ENCODE data around the gene ATP9A. TPM values are rescaled to one million over a fixed set of nuclear protein-coding genes. Genes with fewer than 3 reads are reported as not detected.

Gene ATP9A
- total RNA-seq, 1 experiment from 2014 or later = 12.1 TPM

DNA sequence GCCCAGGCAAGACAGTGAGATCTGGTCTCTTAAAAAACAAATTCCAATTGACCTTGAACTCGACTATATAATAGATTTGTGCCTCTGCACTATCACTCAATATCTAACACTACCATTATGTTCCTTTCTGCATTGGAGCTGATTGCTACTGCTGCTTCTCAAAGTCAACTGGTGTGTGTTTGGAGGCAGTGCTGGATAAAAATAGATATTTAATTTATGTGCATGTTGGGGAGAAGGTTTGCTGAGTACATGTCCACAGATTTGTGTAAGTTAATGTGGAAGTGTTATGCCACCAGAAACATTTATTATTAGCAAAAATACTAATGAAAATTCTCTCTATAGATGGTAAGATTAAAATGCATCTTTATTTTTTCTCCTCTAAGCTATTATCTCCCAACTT lies 39.5 kb downstream of the ATP9A start:
- no peak overlapping the region for H3K56ac ChIP-seq (ENCODE audit: insufficient read length, low read depth, low read length)
- H3K9ac ChIP-seq (ENCODE audit: extremely low read depth, insufficient read length, low read length) = no peak overlapping the region
- H3K79me1 ChIP-seq (ENCODE audit: insufficient read depth, low read depth, low read length, poor library complexity, severe bottlenecking) = no peaks in the 10 kb centered on the region
- no peak overlapping the region for H2AK5ac ChIP-seq (ENCODE audit: insufficient read length, low read length)
- H3K36me3 Mint-ChIP-seq (ENCODE audit: insufficient read depth in 1 of 3, low read depth in 3 of 3) = peaks cover 0 to 6% (median 0%) of the 10 kb centered on the region in 3 experiments; a peak in 1 of 7 replicates
- H3K18ac ChIP-seq (ENCODE audit: insufficient read length, low read depth, low read length) = no peak overlapping the region
- no peak overlapping the region for H2BK120ac ChIP-seq (ENCODE audit: low read depth, low read length, poor library complexity, severe bottlenecking)
- no peaks in the 10 kb centered on the region for H3K79me2 ChIP-seq (ENCODE audit: insufficient read depth, low read length)
- no peak overlapping the region for H3K27ac ChIP-seq (ENCODE audit: insufficient read length, low read depth, low read length)
- H4K20me1 ChIP-seq (ENCODE audit: control insufficient read depth, insufficient read depth, insufficient read length) = no peaks in the 10 kb centered on the region
- TF ChIP-seq, protein P1, sequence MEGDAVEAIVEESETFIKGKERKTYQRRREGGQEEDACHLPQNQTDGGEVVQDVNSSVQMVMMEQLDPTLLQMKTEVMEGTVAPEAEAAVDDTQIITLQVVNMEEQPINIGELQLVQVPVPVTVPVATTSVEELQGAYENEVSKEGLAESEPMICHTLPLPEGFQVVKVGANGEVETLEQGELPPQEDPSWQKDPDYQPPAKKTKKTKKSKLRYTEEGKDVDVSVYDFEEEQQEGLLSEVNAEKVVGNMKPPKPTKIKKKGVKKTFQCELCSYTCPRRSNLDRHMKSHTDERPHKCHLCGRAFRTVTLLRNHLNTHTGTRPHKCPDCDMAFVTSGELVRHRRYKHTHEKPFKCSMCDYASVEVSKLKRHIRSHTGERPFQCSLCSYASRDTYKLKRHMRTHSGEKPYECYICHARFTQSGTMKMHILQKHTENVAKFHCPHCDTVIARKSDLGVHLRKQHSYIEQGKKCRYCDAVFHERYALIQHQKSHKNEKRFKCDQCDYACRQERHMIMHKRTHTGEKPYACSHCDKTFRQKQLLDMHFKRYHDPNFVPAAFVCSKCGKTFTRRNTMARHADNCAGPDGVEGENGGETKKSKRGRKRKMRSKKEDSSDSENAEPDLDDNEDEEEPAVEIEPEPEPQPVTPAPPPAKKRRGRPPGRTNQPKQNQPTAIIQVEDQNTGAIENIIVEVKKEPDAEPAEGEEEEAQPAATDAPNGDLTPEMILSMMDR (conservative IDR thresholded peaks at IDR 0.05) = no peak
- H3K27me3 ChIP-seq (ENCODE audit: insufficient read depth, low read length) = no peaks in the 10 kb centered on the region
- no peak overlapping the region for H2BK15ac ChIP-seq (ENCODE audit: low read depth, low read length)
- no peak overlapping the region for H3K4me2 ChIP-seq (ENCODE audit: insufficient read depth, insufficient read length, low read length)
- no peak overlapping the region for H3K4me3 Mint-ChIP-seq
- H2BK5ac ChIP-seq (ENCODE audit: insufficient read length, low read length) = no peak overlapping the region
- H3K9me3 ChIP-seq (ENCODE audit: control insufficient read depth, low read depth, low read length) = no peaks in the 10 kb centered on the region
- DNase-seq = no peak
- H3K27me3 Mint-ChIP-seq (ENCODE audit: low read depth) = no peaks in the 10 kb centered on the region
- no peak overlapping the region for H3K23ac ChIP-seq (ENCODE audit: insufficient read length, low read depth, low read length)
- peaks cover 6 to 11% of the 10 kb centered on the region in 2 experiments; a peak in 3 of 4 replicates for H3K4me1 Mint-ChIP-seq
- no peak overlapping the region for H4K8ac ChIP-seq (replicated peaks; ENCODE audit: insufficient read length, low read depth, low read length)
- no peak overlapping the region for H2AFZ ChIP-seq (ENCODE audit: low read length)
- no peak overlapping the region for H2BK12ac ChIP-seq (ENCODE audit: insufficient read length, low read depth, low read length)
- no peaks in the 10 kb centered on the region for H3K4me1 ChIP-seq (ENCODE audit: insufficient read depth, low read length)
- H3T11ph ChIP-seq (ENCODE audit: low read length) = no peak overlapping the region
- no peak overlapping the region for H3K27ac Mint-ChIP-seq
- H3K14ac ChIP-seq (ENCODE audit: insufficient read depth, low read length) = no peak overlapping the region
- no peak overlapping the region for H4K5ac ChIP-seq (ENCODE audit: insufficient read length, low read depth, low read length)
- no peak overlapping the region for H4K91ac ChIP-seq (ENCODE audit: insufficient read length, low read depth, low read length)
- H3K9me3 Mint-ChIP-seq = no peaks in the 10 kb centered on the region
- H2BK20ac ChIP-seq (ENCODE audit: low read depth, low read length, poor library complexity, severe bottlenecking) = no peak overlapping the region
- no peak overlapping the region for H3K4ac ChIP-seq (ENCODE audit: low read depth, low read length)
- WGBS (ENCODE audit: extremely low coverage, insufficient read length, low lambda C conversion rate) = no CpG with 5 or more reads among the region's 1 CpG
- no peaks in the 10 kb centered on the region for H3K23me2 ChIP-seq (ENCODE audit: insufficient read length, low read depth, low read length, poor library complexity, severe bottlenecking)

Measured in H9 (cell line).